Bronchial epithelial cell (primary cell): ENCODE results near the gene KCNH4. TPM values are rescaled to one million over a fixed set of nuclear protein-coding genes. Genes with fewer than 3 reads are reported as not detected.
A peak's percentile ranks its signal among the peaks of the same experiment; 100 is the strongest.

Experiments used
- DNase-seq: peaks from one replicate; pipeline ENCODE4 v3.0.0-alpha.2; 2010; ENCODE audit warnings: low read depth
- FAIRE-seq: peaks from 2 replicates; lab custom pipeline; 2011; peaks lifted over from hg19 to GRCh38; lab: Jason Lieb, UNC
- H3K27me3 ChIP-seq: 2 replicates; pipeline ENCODE4 v1.5.1; 2011; ENCODE audit warnings: low read length; ENCODE audit not compliant: control insufficient read depth, insufficient read depth
- H3K36me3 ChIP-seq: 2 replicates; pipeline ENCODE4 v1.5.1; 2011; ENCODE audit warnings: low read length; ENCODE audit not compliant: control insufficient read depth, insufficient read depth
- H3K4me3 ChIP-seq: 2 replicates; pipeline ENCODE4 v1.5.1; 2011; ENCODE audit warnings: mild to moderate bottlenecking, low read depth, low read length, control low read depth
- CTCF ChIP-seq: IDR thresholded peaks from 2 replicates; pipeline ENCODE4 v1.5.1; 2011; ENCODE audit warnings: mild to moderate bottlenecking, moderate library complexity, low read length, control low read depth, inconsistent platforms; ENCODE audit not compliant: insufficient read depth, severe bottlenecking
- total RNA-seq: library from RNA; depleted of rRNA; stranded (reverse); fragments of >200 nt; gene quantifications from 2 replicates; pipeline ENCODE4 v1.2.1, GENCODE V29; 2014

The KCNH4 gene
- total RNA-seq, 1 donor from 2014 or later: not detected

DNA sequence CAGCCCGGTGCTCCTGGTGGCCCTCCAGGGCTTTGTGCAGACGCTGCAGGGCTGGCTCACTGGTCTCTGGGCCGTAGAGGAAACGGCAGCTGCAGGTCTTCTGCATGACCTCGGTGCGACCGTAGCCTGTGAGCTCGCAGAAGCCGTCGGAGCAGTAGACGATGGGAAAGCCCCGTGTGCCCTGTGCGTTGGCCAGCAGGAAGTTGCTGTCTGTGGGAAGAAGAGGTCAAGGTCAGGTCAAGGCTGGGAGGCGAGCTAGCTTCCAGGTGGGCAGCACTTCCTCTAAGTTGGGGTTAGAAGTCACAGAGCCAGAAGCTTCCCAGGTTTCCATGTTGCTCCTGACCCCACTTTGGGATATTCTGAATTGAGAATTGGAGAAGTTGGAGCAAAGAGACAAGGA lies 2.1 kb downstream of the KCNH4 start:
- no peak for TF ChIP-seq CTCF
- FAIRE-seq (no peak), DNase-seq (no peak)
- no peaks in the 10 kb centered on the region for H3K36me3 ChIP-seq
- no peak overlapping the region for H3K4me3 ChIP-seq
- H3K27me3 ChIP-seq: peaks cover 14% of the 10 kb centered on the region

GRCh38 chr17:42177684-42178083 lies 3.3 kb downstream of the KCNH4 start:
- Histone ChIP-seq H3K4me3 (no peak overlapping the region), H3K27me3 (peaks cover 14% of the 10 kb centered on the region), H3K36me3 (no peaks in the 10 kb centered on the region)
- FAIRE-seq: no peak
- TF ChIP-seq CTCF: no peak
- DNase-seq: no peak

- H3K36me3 ChIP-seq: no peaks in the 10 kb centered on the region
- FAIRE-seq (no peak), DNase-seq (no peak)
- no peak overlapping the region for H3K4me3 ChIP-seq
- no peaks in the 10 kb centered on the region for H3K27me3 ChIP-seq
- TF ChIP-seq CTCF: no peak
Observed at GRCh38 chr17:42174126-42174783, 6.7 kb downstream of the KCNH4 start.

- Histone ChIP-seq H3K27me3 (no peaks in the 10 kb centered on the region), H3K4me3 (no peak overlapping the region), H3K36me3 (no peaks in the 10 kb centered on the region)
- TF ChIP-seq CTCF: peak; percentile 34
- peak; percentile 75 for DNase-seq
- FAIRE-seq: no peak
Observed at GRCh38 chr17:42171831-42172230, 9.1 kb downstream of the KCNH4 start.

- Histone ChIP-seq H3K36me3 (no peaks in the 10 kb centered on the region), H3K4me3 (no peak overlapping the region), H3K27me3 (no peaks in the 10 kb centered on the region)
- no peak for TF ChIP-seq CTCF
- no peak for FAIRE-seq
- no peak for DNase-seq
Observed at GRCh38 chr17:42169351-42169750, 11.6 kb downstream of the KCNH4 start.

DNA sequence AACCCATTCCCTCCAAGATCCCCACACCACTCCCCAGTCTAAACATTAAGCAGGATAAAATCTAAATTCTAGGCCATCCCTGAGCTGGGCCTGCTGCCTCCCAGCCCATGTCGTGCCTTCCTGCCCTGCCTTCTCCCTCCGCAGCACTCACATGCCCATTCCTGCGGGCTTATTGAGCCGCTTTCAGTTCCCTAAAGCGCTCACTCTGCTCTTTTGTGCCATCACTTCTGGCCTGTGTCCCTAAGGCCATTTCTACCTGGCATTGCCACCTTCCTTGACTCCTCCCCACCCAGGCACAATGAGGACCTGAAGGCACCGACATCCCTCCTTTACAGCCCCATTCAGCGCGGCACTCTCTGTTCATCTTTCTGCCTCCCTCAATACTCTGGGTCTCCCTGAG lies 13.1 kb downstream of the KCNH4 start:
- no peak for TF ChIP-seq CTCF
- no peak for FAIRE-seq
- H3K36me3 ChIP-seq: no peaks in the 10 kb centered on the region
- no peaks in the 10 kb centered on the region for H3K27me3 ChIP-seq
- H3K4me3 ChIP-seq: no peak overlapping the region
- no peak for DNase-seq
